BJ (cell line): ENCODE data around the gene C14orf132. TPM values are rescaled to one million over a fixed set of nuclear protein-coding genes. Genes with fewer than 3 reads are reported as not detected.
A peak's percentile ranks its signal among the peaks of the same experiment; 100 is the strongest.

Experiments
- CTCF ChIA-PET: fragments of 350-600 bp; formaldehyde crosslinking; extraction: SDS; loops from one replicate; lab custom pipeline; 2021; ENCODE audit warnings: antibody characterized with exemption, inconsistent platforms; lab: Yijun Ruan, JAX
- POLR2A ChIA-PET: fragments of 300-600 bp; sonication (Branson Sonifier 250); formaldehyde crosslinking; extraction: SDS; loops from one replicate; lab custom pipeline; 2021; ENCODE audit warnings: antibody characterized with exemption; lab: Charles Lee
- DNase-seq: peaks from one replicate; pipeline ENCODE4 v3.0.0-alpha.2; 2011; ENCODE audit warnings: low read depth
- H3K27me3 ChIP-seq: 2 replicates; pipeline ENCODE4 v1.6.0; 2011; ENCODE audit warnings: low read length; ENCODE audit not compliant: control insufficient read depth, insufficient read depth
- H3K36me3 ChIP-seq: 2 replicates; pipeline ENCODE4 v1.5.1; 2011; ENCODE audit warnings: low read length; ENCODE audit not compliant: control insufficient read depth, insufficient read depth
- H3K4me3 ChIP-seq: 2 replicates; pipeline ENCODE4 v1.5.1; 2011; ENCODE audit warnings: low read depth, mild to moderate bottlenecking, control low read depth, low read length
- CTCF ChIP-seq: IDR thresholded peaks from 2 replicates; pipeline ENCODE4 v1.5.1; 2011; ENCODE audit warnings: low read depth, mild to moderate bottlenecking, control low read depth, inconsistent platforms, low read length, moderate library complexity; ENCODE audit not compliant: insufficient read depth
- polyA plus RNA-seq: library from polyadenylated mRNA; depleted of rRNA; stranded (reverse); fragments of >200 nt; gene quantifications from 2 replicates; pipeline ENCODE4 v1.2.3, GENCODE V29; 2011

Gene C14orf132
- polyA plus RNA-seq, 1 experiment = 13.2 TPM

GRCh38 chr14:96030108-96030760 lies 8.9 kb upstream of the C14orf132 start:
- no peak for TF ChIP-seq CTCF
- Histone ChIP-seq H3K27me3 (peaks cover 12% of the 10 kb centered on the region; the same call in 1 of the 2 replicates), H3K36me3 (no peaks in the 10 kb centered on the region), H3K4me3 (no peak overlapping the region)
- POLR2A ChIA-PET = no interaction called here
- CTCF ChIA-PET = interaction anchor here (1.1 kb wide), 1 partner anchor 13 kb away, joined by 3 read pairs; no protein-coding TSS in a partner anchor
- DNase-seq = no peak

- CTCF ChIA-PET = interaction anchor here (0.6 kb wide), 1 partner anchor 17 kb away, joined by 3 read pairs; no protein-coding TSS in a partner anchor
- Histone ChIP-seq H3K4me3 (no peak overlapping the region), H3K27me3 (peaks cover 12% of the 10 kb centered on the region), H3K36me3 (no peaks in the 10 kb centered on the region)
- POLR2A ChIA-PET = no interaction called here
- no peak for TF ChIP-seq CTCF
- DNase-seq = no peak
Measured at GRCh38 chr14:96031691-96032090, 7.5 kb upstream of the C14orf132 start.

GRCh38 chr14:96035456-96035855 lies 3.7 kb upstream of the C14orf132 start:
- Histone ChIP-seq H3K4me3 (no peak overlapping the region), H3K36me3 (no peaks in the 10 kb centered on the region), H3K27me3 (peaks cover 13% of the 10 kb centered on the region)
- CTCF ChIA-PET = no interaction called here
- no peak for TF ChIP-seq CTCF
- DNase-seq = no peak
- POLR2A ChIA-PET = no interaction called here

GRCh38 chr14:96037891-96038557 lies 1.1 kb upstream of the C14orf132 start:
- ChIA-PET CTCF (interaction anchor here (1.2 kb wide), 1 partner anchor 60 kb away, joined by 3 read pairs; no protein-coding TSS in a partner anchor), POLR2A (no interaction called here)
- DNase-seq = no peak
- Histone ChIP-seq H3K4me3 (no peak overlapping the region), H3K27me3 (peaks cover 9% of the 10 kb centered on the region), H3K36me3 (no peaks in the 10 kb centered on the region)
- TF ChIP-seq CTCF = no peak

GRCh38 chr14:96038558-96038919 lies 623 bp upstream of the C14orf132 start:
- DNase-seq = no peak
- ChIA-PET POLR2A (no interaction called here), CTCF (interaction anchor here (1.2 kb wide), 1 partner anchor 60 kb away, joined by 3 read pairs; no protein-coding TSS in a partner anchor)
- Histone ChIP-seq H3K4me3 (peak overlapping the region; percentile 96), H3K27me3 (peaks cover 7% of the 10 kb centered on the region), H3K36me3 (no peaks in the 10 kb centered on the region)
- TF ChIP-seq CTCF = no peak
